Measurements from ENCODE around the gene WWOX.
A peak's percentile ranks its signal among the peaks of the same experiment; 100 is the strongest.

The WWOX gene

GRCh38 chr16:78473031-78473699, 373.7 kb downstream of the WWOX start:
- no peak for TF ChIP-seq POLR2AphosphoS5 (IDR thresholded peaks at IDR 0.05; ENCODE audit: low read depth, low read length)
- no peak for TF ChIP-seq POLR2A (IDR thresholded peaks at IDR 0.05; ENCODE audit: low read depth, low read length)
- TF ChIP-seq POU2F2 (IDR thresholded peaks at IDR 0.05; ENCODE audit: low read depth, low read length), result no peak
- TF ChIP-seq TAF1 (IDR thresholded peaks at IDR 0.05; ENCODE audit: low read depth, low read length), result no peak
- no peak for TF ChIP-seq SPI1 (IDR thresholded peaks at IDR 0.05; ENCODE audit: low read depth, low read length)
- no peak for TF ChIP-seq PAX5 (IDR thresholded peaks at IDR 0.05; ENCODE audit: insufficient read depth, low read length, severe bottlenecking)
- FAIRE-seq (no peak), DNase-seq (ENCODE audit: insufficient read length, low spot score) (no peak)

DNA sequence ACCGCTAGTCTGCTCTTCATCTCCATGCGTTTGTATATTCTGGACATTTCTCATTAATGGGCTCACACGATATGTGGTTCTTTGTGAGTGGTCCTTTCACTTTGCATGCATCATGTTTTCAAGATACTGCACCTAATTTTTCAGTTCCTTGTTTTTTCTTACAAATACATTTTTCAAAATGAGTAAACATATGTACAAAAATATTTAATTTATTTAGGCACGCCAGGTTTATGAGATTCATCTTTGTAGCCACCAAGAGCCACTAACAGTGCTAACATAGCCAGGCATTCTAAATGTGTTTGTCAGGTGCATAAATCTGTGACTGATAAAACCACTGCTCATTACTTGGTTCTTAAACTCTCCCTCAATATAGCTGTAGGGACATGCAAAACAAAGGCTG, 375.3 kb downstream of the WWOX start:
- DNase-seq (ENCODE audit: insufficient read length, low spot score), result no peak
- TF ChIP-seq TAF1 (IDR thresholded peaks at IDR 0.05; ENCODE audit: low read depth, low read length), result no peak
- TF ChIP-seq POU2F2 (IDR thresholded peaks at IDR 0.05; ENCODE audit: low read depth, low read length), result peak; percentile 37; the same call in 1 of the 2 replicates
- no peak for TF ChIP-seq POLR2A (IDR thresholded peaks at IDR 0.05; ENCODE audit: low read depth, low read length)
- TF ChIP-seq PAX5 (IDR thresholded peaks at IDR 0.05; ENCODE audit: insufficient read depth, low read length, severe bottlenecking), result no peak
- TF ChIP-seq SPI1 (IDR thresholded peaks at IDR 0.05; ENCODE audit: low read depth, low read length), result peak; percentile 83
- TF ChIP-seq POLR2AphosphoS5 (IDR thresholded peaks at IDR 0.05; ENCODE audit: low read depth, low read length), result no peak
- FAIRE-seq, result no peak

GRCh38 chr16:78476615-78477014, 377.2 kb downstream of the WWOX start:
- TF ChIP-seq SPI1 (IDR thresholded peaks at IDR 0.05; ENCODE audit: low read depth, low read length) (no peak), PAX5 (IDR thresholded peaks at IDR 0.05; ENCODE audit: insufficient read depth, low read length, severe bottlenecking) (no peak), TAF1 (IDR thresholded peaks at IDR 0.05; ENCODE audit: low read depth, low read length) (no peak), POU2F2 (IDR thresholded peaks at IDR 0.05; ENCODE audit: low read depth, low read length) (no peak), POLR2A (IDR thresholded peaks at IDR 0.05; ENCODE audit: low read depth, low read length) (no peak), POLR2AphosphoS5 (IDR thresholded peaks at IDR 0.05; ENCODE audit: low read depth, low read length) (no peak)
- FAIRE-seq, result no peak
- DNase-seq (ENCODE audit: insufficient read length, low spot score), result no peak

- FAIRE-seq (no peak), DNase-seq (ENCODE audit: insufficient read length, low spot score) (no peak)
- TF ChIP-seq POU2F2 (IDR thresholded peaks at IDR 0.05; ENCODE audit: low read depth, low read length) (no peak), PAX5 (IDR thresholded peaks at IDR 0.05; ENCODE audit: insufficient read depth, low read length, severe bottlenecking) (no peak), POLR2A (IDR thresholded peaks at IDR 0.05; ENCODE audit: low read depth, low read length) (no peak), SPI1 (IDR thresholded peaks at IDR 0.05; ENCODE audit: low read depth, low read length) (no peak), TAF1 (IDR thresholded peaks at IDR 0.05; ENCODE audit: low read depth, low read length) (no peak), POLR2AphosphoS5 (IDR thresholded peaks at IDR 0.05; ENCODE audit: low read depth, low read length) (no peak)
These were observed 378.9 kb downstream of the WWOX start for GRCh38 chr16:78478267-78478861.

- TF ChIP-seq POLR2AphosphoS5 (IDR thresholded peaks at IDR 0.05; ENCODE audit: low read depth, low read length) (no peak), TAF1 (IDR thresholded peaks at IDR 0.05; ENCODE audit: low read depth, low read length) (no peak), POU2F2 (IDR thresholded peaks at IDR 0.05; ENCODE audit: low read depth, low read length) (no peak), SPI1 (IDR thresholded peaks at IDR 0.05; ENCODE audit: low read depth, low read length) (no peak), POLR2A (IDR thresholded peaks at IDR 0.05; ENCODE audit: low read depth, low read length) (no peak), PAX5 (IDR thresholded peaks at IDR 0.05; ENCODE audit: insufficient read depth, low read length, severe bottlenecking) (no peak)
- DNase-seq (ENCODE audit: insufficient read length, low spot score) (no peak), FAIRE-seq (no peak)
These were observed 380.3 kb downstream of the WWOX start for GRCh38 chr16:78479723-78480122.

DNA sequence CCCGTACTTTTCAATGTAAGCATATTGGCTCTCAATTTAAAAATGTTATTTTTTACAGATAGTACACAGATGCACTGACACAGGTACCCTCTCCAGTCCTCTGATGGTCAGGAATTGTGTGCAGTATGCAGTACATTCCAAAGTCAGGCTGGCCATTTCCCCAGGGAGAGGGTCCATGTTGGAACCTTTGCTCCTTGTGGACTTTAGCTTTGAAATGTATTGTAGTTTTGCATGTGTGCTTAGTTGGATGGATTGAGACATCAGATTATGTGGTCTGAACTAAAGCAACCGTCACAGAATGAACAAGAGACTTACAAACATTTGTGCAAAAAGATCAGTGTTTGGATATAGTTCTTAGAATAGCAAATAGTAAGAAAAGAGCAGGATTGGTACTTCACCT, 381.1 kb downstream of the WWOX start:
- DNase-seq (ENCODE audit: insufficient read length, low spot score) (no peak), FAIRE-seq (no peak)
- TF ChIP-seq TAF1 (IDR thresholded peaks at IDR 0.05; ENCODE audit: low read depth, low read length), result no peak
- TF ChIP-seq POLR2AphosphoS5 (IDR thresholded peaks at IDR 0.05; ENCODE audit: low read depth, low read length), result no peak
- TF ChIP-seq POLR2A (IDR thresholded peaks at IDR 0.05; ENCODE audit: low read depth, low read length), result no peak
- TF ChIP-seq POU2F2 (IDR thresholded peaks at IDR 0.05; ENCODE audit: low read depth, low read length), result no peak
- TF ChIP-seq PAX5 (IDR thresholded peaks at IDR 0.05; ENCODE audit: insufficient read depth, low read length, severe bottlenecking), result no peak
- no peak for TF ChIP-seq SPI1 (IDR thresholded peaks at IDR 0.05; ENCODE audit: low read depth, low read length)

DNA sequence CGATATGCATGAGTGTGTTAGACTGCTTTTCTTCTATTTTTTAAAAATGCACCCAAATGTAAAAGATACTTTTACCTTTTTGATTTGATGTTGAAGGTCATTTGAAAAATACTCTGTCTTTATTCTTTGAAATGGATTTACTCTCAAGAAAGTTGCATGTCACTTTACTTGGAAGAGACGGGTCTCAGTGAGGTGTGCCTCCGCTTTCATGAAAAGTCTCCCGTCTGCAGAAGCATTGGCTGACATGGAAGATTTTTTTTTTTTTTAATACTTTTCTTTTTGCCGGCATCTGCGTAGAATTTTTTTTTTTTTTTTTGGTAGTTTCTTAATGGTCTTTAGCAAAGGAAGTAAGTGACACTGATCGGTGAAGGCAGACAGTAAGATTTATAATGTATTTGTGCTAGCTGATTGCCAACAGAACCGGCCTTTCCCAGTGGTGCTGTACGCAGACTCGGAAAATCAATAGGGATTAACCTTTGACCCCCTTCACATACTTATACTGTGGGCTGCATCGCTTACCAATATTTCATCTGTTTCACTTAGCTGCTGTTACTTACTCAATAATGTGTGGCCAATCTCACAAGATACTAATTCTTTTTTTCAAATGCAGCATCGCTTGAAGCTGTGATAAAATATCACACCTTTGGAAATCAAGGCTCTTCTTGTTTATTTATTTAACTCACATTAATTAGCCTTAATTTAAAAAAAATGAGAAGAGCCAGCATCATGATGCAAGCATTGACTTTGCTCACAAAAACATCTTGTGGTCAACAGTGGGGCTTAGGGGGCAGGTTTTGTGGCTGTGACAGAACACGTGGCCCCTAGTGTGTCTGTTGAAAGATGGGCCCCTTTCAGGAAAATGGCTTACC, 383.9 kb downstream of the WWOX start:
- no peak for FAIRE-seq
- TF ChIP-seq POLR2AphosphoS5 (IDR thresholded peaks at IDR 0.05; ENCODE audit: low read depth, low read length) (no peak), POU2F2 (IDR thresholded peaks at IDR 0.05; ENCODE audit: low read depth, low read length) (no peak), TAF1 (IDR thresholded peaks at IDR 0.05; ENCODE audit: low read depth, low read length) (no peak), SPI1 (IDR thresholded peaks at IDR 0.05; ENCODE audit: low read depth, low read length) (no peak), POLR2A (IDR thresholded peaks at IDR 0.05; ENCODE audit: low read depth, low read length) (no peak)
- DNase-seq (ENCODE audit: insufficient read length, low spot score), result no peak

GRCh38 chr16:78484509-78485058, 385.1 kb downstream of the WWOX start:
- DNase-seq (ENCODE audit: insufficient read length, low spot score) (no peak), FAIRE-seq (no peak)
- TF ChIP-seq TAF1 (IDR thresholded peaks at IDR 0.05; ENCODE audit: low read depth, low read length), result no peak
- TF ChIP-seq SPI1 (IDR thresholded peaks at IDR 0.05; ENCODE audit: low read depth, low read length), result no peak
- no peak for TF ChIP-seq PAX5 (IDR thresholded peaks at IDR 0.05; ENCODE audit: insufficient read depth, low read length, severe bottlenecking)
- no peak for TF ChIP-seq POLR2AphosphoS5 (IDR thresholded peaks at IDR 0.05; ENCODE audit: low read depth, low read length)
- no peak for TF ChIP-seq POU2F2 (IDR thresholded peaks at IDR 0.05; ENCODE audit: low read depth, low read length)
- TF ChIP-seq POLR2A (IDR thresholded peaks at IDR 0.05; ENCODE audit: low read depth, low read length), result no peak

Data from GM12891 (cell line).